KG1 (cell line): ENCODE measurements around the gene SIGLEC14.
"Not testable (repeated sequence)": the region's sequence is repeated elsewhere in the genome, so short reads cannot be mapped to it uniquely, and the experiment has no call there.

Source experiments
- DNase-seq: peaks from one replicate; lab custom pipeline; 2025; lab: John Stamatoyannopoulos, UW

The SIGLEC14 gene

DNA sequence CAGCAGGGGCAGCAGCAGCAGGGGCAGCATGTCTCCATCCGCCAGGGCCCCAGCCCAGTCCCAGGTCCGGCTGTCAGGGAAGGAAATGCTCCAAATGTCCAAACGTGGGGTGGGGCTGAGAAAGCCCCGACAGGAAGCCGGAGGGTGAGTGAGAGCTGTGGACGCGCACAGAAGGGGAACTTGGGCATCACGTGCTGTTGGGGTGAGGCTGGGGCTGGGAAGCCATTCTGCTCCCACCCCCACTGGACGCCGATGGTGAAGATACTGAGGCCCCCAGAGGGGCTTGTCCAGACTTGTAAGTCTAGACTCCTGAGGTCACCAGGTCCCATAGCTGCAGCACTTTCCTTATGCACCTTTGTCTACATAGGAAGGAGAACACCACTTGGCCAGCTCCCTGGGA lies at the start of gene SIGLEC14:
Gene SIGLEC14, minus strand, starts transcription at position 96 of the 400 bp plus-strand sequence. Its CDS starts 66 bp downstream, at position 30.
- DNase-seq: not testable (repeated sequence)

GRCh38 chr19:51695702-51696315 lies 49.2 kb upstream of the SIGLEC14 start:
- DNase-seq: no peak

DNA sequence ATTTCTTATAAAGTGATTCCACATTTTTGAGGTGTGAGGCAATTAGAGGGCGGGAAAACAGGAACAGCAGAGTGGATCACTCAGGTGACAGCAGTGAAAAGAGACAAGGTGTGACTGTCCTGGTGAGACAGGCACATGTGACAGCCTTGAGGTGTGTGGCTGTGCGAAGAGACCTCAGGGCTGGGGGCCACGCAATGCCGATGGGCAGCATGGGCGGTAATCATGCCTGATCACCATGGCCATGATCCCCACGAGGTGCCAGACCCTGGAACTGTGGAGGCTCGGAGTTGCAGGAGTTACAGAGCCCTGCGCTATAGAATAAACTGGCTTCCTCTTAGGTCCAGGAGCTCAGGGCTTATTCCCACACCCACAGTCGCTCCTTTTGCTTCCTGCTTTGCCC lies 48.5 kb upstream of the SIGLEC14 start:
- no peak for DNase-seq

GRCh38 chr19:51694318-51695085 lies 47.9 kb upstream of the SIGLEC14 start:
- DNase-seq: no peak

DNA sequence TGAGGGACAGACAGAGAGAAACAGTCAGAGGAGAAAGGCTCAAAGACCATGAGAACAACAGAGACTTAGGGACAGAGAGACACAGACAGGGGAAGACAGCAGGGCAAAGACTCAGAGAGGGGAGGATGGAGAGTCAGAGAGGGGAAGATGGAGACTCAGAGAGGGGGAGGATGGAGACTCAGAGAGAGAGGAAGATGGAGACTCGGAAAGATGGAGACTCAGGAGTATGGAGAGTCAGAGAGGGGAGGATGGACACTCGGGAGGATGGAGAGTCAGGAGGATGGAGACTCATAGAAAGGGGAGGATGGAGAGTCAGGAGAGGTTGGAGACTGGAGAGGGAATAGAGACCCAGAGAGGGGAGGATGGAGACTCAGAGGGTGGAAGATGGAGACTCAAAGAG lies 47.2 kb upstream of the SIGLEC14 start:
- DNase-seq: no peak

DNA sequence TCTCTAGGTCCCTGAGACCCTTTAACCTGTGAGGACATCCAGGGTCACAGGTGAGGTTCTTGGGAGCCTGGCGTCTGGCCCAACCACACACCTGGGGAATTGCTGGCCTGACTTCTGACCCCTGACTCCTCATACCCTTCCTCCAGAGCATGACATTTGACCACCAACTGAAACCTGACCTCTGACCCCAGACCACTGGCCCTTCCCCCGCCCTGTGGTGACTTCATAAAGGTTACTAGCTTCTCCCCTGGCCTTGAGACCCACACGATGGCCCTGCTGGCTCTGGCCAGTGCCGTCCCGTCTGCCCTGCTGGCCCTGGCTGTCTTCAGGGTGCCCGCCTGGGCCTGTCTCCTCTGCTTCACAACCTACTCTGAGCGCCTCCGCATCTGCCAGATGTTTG lies 46.6 kb upstream of the SIGLEC14 start, which contains the start of gene SPACA6:
Gene SPACA6, plus strand, starts transcription at position 71 of the 400 bp plus-strand sequence. Its CDS starts 197 bp downstream, at position 268.
- no peak for DNase-seq

DNA sequence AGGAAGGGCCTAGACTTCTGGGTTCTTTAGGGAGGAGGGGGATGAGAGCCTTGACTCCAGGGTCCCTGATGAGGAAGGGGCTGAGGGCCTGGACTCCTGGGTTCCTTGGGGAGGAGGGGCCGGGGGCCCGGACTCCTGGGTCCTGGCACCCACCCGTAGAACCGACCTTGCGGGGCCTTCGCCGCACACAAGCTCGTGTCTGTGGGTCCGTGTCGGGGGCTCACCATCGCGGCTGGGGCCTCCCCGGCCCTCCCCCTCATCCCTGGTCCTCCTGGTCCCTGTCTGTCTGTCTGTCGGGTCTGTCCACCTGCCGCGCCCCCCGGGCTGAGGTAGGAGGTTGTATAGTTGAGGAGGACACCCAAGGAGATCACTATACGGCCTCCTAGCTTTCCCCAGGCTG lies 45.8 kb upstream of the SIGLEC14 start:
- DNase-seq: no peak

DNA sequence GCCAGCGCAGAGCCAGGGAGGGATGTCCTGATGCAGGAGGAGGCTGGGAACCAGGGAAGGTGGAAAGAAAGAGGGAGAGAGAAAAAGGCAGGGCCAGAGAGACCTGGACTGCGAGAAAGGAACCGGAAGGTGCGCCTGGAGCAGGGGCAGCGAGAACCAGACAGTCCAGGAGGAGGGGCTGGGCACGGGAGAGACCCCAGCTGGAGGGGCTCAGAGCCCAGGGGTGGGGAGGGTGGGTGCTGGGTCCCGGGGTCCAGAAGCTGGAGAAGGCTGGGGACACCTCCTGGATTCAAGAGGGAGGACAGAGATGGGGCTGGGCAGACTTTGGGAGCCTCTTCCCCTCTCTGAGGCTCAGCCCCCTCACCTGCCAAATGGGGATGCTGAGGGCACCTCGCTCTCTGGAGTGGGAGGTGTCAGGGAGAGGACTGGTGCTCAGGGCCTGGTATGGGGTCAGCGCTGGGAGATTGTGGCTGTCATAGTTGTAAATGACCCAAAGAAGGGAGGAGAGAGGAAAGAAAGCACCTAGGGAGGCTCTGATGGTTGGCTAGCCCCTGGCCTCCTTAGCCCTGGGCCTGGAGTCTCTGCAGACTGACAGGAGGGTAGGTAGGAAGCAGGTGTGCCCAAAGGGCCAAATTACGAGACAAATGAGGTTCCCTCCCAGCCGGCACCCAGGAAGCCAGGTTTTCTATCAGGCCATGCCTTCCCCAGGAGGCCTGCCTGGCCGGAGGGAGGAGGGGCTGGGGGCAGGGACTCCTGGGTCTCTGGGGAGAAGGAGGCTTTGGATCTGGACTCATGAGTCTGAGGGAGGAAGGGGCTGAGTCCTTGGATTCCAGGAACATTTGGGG lies 45.2 kb upstream of the SIGLEC14 start:
- DNase-seq: no peak

DNA sequence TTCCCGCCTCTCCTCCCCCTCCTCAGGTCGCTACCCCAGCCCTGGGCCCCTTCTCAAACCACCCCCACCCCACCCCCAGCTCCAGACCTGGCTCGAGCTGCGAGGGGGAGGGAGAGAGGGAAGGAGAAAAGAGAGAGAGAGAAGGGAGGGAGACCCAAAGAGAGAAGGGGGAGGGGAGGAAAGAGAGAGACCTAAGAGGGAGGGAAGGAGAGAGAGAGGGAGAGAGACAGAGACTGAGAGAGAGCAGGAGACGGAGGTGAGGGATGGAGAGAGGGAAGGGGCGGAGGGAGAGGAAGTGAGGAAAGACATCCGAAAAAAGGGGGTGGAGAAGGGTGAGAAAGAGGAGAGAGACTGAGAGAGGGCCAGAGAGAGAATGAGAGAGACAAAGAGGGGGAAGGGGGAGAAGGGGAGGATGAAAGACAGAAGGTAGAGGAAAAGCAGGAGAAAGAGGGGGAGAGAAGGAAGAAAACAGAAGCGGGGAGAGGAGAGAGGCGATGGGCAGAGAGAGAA lies 44.5 kb upstream of the SIGLEC14 start:
- DNase-seq: no peak

- peak; percentile 50 for DNase-seq
Measured at GRCh38 chr19:51690454-51691073, 43.9 kb upstream of the SIGLEC14 start.

GRCh38 chr19:51689751-51690453 lies 43.3 kb upstream of the SIGLEC14 start:
- DNase-seq: no peak

- DNase-seq: no peak
Measured at GRCh38 chr19:51688671-51689571, 42.3 kb upstream of the SIGLEC14 start.

- DNase-seq: no peak
Measured at GRCh38 chr19:51687791-51688670, 41.4 kb upstream of the SIGLEC14 start.

- no peak for DNase-seq
Measured at GRCh38 chr19:51686171-51686570, 39.5 kb upstream of the SIGLEC14 start.

DNA sequence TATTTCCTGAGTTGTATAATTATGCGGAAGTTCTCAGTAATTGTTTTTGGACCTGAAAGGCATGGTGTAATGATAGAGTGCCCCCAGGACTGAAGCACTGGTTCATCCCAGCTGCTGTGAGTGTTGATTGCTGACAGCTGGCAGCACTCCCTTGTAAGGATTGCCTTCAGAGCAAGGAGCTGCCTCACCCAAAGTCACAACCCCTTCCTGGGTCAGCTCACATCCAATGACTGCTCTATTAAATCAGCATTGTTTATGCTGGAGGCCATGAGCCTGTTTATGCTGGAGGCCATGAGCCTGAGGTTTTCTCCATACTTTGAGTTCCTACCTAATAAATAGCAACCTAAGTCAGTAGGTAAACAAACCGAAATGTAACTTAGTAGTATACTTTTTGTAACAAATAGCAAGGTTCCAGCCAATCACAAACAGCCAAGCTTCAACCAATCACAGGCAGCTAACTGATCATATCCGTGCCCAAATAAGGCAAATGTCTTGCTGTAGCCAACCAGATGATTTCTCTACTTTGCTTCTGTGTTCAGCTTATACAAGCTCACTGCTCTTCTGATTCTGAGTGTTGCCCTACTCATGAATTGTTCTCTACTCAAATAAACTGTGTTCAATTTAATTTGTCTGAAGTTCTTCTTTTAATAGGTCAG lies 34.8 kb upstream of the SIGLEC14 start:
- peak; percentile 40 for DNase-seq

DNA sequence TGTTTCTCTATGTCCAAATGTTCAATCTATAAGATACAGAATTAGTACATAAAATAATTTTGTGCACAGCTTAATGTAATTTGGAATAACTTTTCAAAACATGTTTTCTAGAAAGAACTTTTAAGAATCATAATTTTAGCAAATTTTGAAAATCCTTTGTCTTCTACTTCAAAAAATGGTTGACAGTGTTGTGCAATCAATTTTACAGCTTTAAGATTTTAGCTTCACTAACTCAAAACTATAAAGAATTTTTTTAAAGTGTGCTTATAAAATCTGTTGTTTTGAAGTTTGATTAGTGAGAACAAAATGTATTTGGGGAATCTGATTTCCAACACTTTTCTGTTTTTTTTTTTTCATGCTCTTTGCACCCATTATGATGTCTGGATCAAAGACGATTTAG lies 33.8 kb upstream of the SIGLEC14 start:
- DNase-seq: no peak

DNA sequence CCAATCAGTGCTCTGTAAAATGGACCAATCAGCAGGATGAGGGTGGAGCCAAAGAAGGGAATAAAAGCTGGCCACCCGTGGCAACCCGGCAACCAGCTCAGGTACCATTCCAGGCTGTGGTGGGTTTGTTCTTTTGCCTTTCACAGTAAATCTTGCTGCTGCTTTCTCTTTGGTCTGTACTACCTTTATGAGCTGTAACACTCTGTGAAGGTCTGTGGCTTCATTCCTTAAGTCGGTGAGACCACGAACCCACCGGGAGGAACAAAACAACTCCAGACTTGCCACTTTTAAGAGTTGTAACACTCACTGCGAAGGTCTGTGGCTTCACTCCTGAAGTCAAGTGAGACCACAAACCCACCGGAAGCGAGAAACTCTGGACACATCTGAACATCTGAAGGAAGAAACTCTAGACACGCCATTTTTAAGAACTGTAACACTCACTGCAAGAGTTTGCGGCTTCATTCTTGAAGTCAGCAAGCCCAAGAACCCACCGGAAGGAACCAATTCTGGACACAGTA lies 30.0 kb upstream of the SIGLEC14 start:
- DNase-seq: no peak

DNA sequence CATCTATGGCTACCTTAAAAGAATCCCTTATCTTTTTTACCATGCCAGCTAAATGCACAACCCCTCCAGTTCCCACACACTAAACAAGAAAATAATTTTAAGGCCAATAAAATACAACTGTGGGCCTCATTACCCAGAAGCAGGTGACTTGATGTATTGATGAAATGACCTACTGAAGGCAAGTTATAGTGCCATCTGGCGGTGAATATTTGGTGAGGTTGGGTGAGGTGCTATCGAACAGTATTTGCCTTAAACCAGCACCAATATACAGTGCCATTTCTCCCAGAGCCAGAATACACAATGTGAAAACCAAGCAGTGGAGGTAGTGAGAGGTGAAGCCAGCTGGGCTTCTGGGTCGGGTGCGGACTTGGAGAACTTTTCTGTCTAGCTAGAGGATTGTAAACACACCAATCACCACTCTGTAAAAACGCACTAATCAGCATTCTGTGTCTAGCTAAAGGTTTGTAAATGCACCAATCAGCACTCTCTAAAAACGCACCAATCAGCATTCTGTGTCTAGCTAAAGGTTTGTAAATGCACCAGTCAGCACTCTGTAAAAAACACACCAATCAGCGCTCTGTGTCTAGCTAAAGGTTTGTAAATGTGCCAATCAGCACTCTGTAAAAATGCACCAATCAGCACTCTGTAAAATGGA lies 29.4 kb upstream of the SIGLEC14 start:
- not testable (repeated sequence) for DNase-seq
